UCSD-AML1 (cell line): ENCODE data around the gene EIF4EBP3.
"Not testable (repeated sequence)": the region's sequence is repeated elsewhere in the genome, so short reads cannot be mapped to it uniquely, and the experiment has no call there.

ENCODE experiments used
- DNase-seq: peaks from one replicate; lab custom pipeline; 2025; ENCODE audit not compliant: unreplicated experiment; lab: John Stamatoyannopoulos, UW

The EIF4EBP3 gene

GRCh38 chr5:140575309-140575708 is 27.8 kb downstream of the EIF4EBP3 start:
- peak; percentile 78 for DNase-seq

GRCh38 chr5:140576776-140577201 is 29.3 kb downstream of the EIF4EBP3 start:
- no peak for DNase-seq

- DNase-seq = not testable (repeated sequence)
Measured at GRCh38 chr5:140579188-140579747, 31.8 kb downstream of the EIF4EBP3 start.

- DNase-seq = no peak
Measured at GRCh38 chr5:140587495-140587894, 40.0 kb downstream of the EIF4EBP3 start.

- no peak for DNase-seq
Measured at GRCh38 chr5:140588311-140589070, 41.0 kb downstream of the EIF4EBP3 start.

GRCh38 chr5:140590861-140591260 is 43.4 kb downstream of the EIF4EBP3 start:
- DNase-seq = no peak

- no peak for DNase-seq
Measured at GRCh38 chr5:140591747-140592372, 44.4 kb downstream of the EIF4EBP3 start.

GRCh38 chr5:140593070-140593469 is 45.6 kb downstream of the EIF4EBP3 start:
- DNase-seq = not testable (repeated sequence)

- no peak for DNase-seq
Measured at GRCh38 chr5:140594169-140594568, 46.7 kb downstream of the EIF4EBP3 start.

- no peak for DNase-seq
Measured at GRCh38 chr5:140595538-140596300, 48.3 kb downstream of the EIF4EBP3 start.

- DNase-seq = no peak
Measured at GRCh38 chr5:140596321-140596741, 48.9 kb downstream of the EIF4EBP3 start.

- DNase-seq = no peak
Measured at GRCh38 chr5:140598836-140599235, 51.4 kb downstream of the EIF4EBP3 start.
